WTC11 (cell line): ENCODE measurements around the gene NGF. TPM values are rescaled to one million over a fixed set of nuclear protein-coding genes. Genes with fewer than 3 reads are reported as not detected.

Source experiments
- ATAC-seq: fragments of 200-7000 bp; cut with Tn5 transposase; 2 replicates; pipeline ENCODE4 v1.10.0; 2021; ENCODE audit warnings: mild to moderate bottlenecking, moderate library complexity
- CTCF ChIA-PET: fragments of 300-600 bp; sonication (Branson Sonifier 250); formaldehyde crosslinking; loops from one replicate; lab custom pipeline; 2021; ENCODE audit warnings: antibody characterized with exemption; lab: Charles Lee
- POLR2A ChIA-PET: fragments of 350-600 bp; sonication (Branson Sonifier 250); formaldehyde crosslinking; loops from one replicate; lab custom pipeline; 2021; ENCODE audit warnings: antibody characterized with exemption; lab: Charles Lee
- DNase-seq: peaks from one replicate; pipeline ENCODE4 v3.0.0; 2021; ENCODE audit warnings: low spot score
- H3K27ac Mint-ChIP-seq: 2 replicates; pipeline ENCODE4 v1.8.0; 2021; ENCODE audit warnings: mixed read lengths
- H3K27me3 Mint-ChIP-seq: 2 replicates; pipeline ENCODE4 v1.8.0; 2021; ENCODE audit warnings: low read depth, mild to moderate bottlenecking, moderate library complexity, mixed read lengths
- H3K36me3 Mint-ChIP-seq: 2 replicates; pipeline ENCODE4 v1.8.0; 2021; ENCODE audit warnings: mixed read lengths
- H3K4me1 Mint-ChIP-seq: 2 replicates; pipeline ENCODE4 v1.8.0; 2022; ENCODE audit warnings: mixed read lengths
- H3K4me3 Mint-ChIP-seq: 2 replicates; pipeline ENCODE4 v1.8.0; 2021; ENCODE audit warnings: mild to moderate bottlenecking, moderate library complexity, mixed read lengths
- H3K9me3 Mint-ChIP-seq: 2 replicates; pipeline ENCODE4 v1.8.0; 2021; ENCODE audit warnings: mixed read lengths
- ARID4B ChIP-seq: sonication (generic); formaldehyde crosslinking; IDR thresholded peaks from 2 replicates; pipeline ENCODE4 v1.8.0; 2023; ENCODE audit warnings: missing genetic modification reagents, mild to moderate bottlenecking, borderline replicate concordance
- ATF3 ChIP-seq: sonication (generic); formaldehyde crosslinking; conservative IDR thresholded peaks from 2 replicates; pipeline ENCODE4 v1.8.1; 2022; ENCODE audit warnings: mild to moderate bottlenecking, missing genetic modification reagents
- CREM ChIP-seq: sonication (generic); formaldehyde crosslinking; IDR thresholded peaks from 2 replicates; pipeline ENCODE4 v1.8.1; 2022; ENCODE audit warnings: mild to moderate bottlenecking, missing genetic modification reagents, moderate library complexity
- FOXP4 ChIP-seq: sonication (generic); formaldehyde crosslinking; IDR thresholded peaks from 2 replicates; pipeline ENCODE4 v1.8.0; 2022; ENCODE audit warnings: mild to moderate bottlenecking, missing genetic modification reagents
- GABPB1 ChIP-seq: sonication (generic); formaldehyde crosslinking; IDR thresholded peaks from 2 replicates; pipeline ENCODE4 v1.8.1; 2023; ENCODE audit warnings: mild to moderate bottlenecking, missing genetic modification reagents
- IRF1 ChIP-seq: sonication (generic); formaldehyde crosslinking; IDR thresholded peaks from 2 replicates; pipeline ENCODE4 v1.8.0; 2023; ENCODE audit warnings: missing genetic modification reagents
- MYBL2 ChIP-seq: sonication (generic); formaldehyde crosslinking; IDR thresholded peaks from 2 replicates; pipeline ENCODE4 v1.8.1; 2023; ENCODE audit warnings: mild to moderate bottlenecking, moderate library complexity, missing genetic modification reagents
- NFATC4 ChIP-seq: fragments of 250-450 bp; sonication (Bioruptor Pico); IDR thresholded peaks from 2 replicates; pipeline ENCODE4 v1.9.0; 2021; ENCODE audit warnings: mild to moderate bottlenecking
- NFYB ChIP-seq: sonication (generic); formaldehyde crosslinking; conservative IDR thresholded peaks from 2 replicates; pipeline ENCODE4 v1.8.0; 2022; ENCODE audit warnings: low read depth, missing genetic modification reagents
- SMAD3 ChIP-seq: sonication (generic); formaldehyde crosslinking; IDR thresholded peaks from 2 replicates; pipeline ENCODE4 v1.8.0; 2022; ENCODE audit warnings: missing genetic modification reagents, mild to moderate bottlenecking, borderline replicate concordance
- ZNF138 ChIP-seq: sonication (generic); formaldehyde crosslinking; conservative IDR thresholded peaks from 2 replicates; pipeline ENCODE4 v1.8.1; 2022; ENCODE audit warnings: mild to moderate bottlenecking, moderate library complexity, missing genetic modification reagents
- ZNF219 ChIP-seq: sonication (generic); formaldehyde crosslinking; IDR thresholded peaks from 2 replicates; pipeline ENCODE4 v1.8.0; 2023; ENCODE audit warnings: missing genetic modification reagents, mild to moderate bottlenecking, borderline replicate concordance
- ZNF232 ChIP-seq: sonication (generic); formaldehyde crosslinking; IDR thresholded peaks from 2 replicates; pipeline ENCODE4 v1.8.0; 2022; ENCODE audit warnings: mild to moderate bottlenecking, missing genetic modification reagents
- ZNF263 ChIP-seq: sonication (generic); formaldehyde crosslinking; IDR thresholded peaks from 2 replicates; pipeline ENCODE4 v1.8.1; 2022; ENCODE audit warnings: low read depth, mild to moderate bottlenecking, moderate library complexity, missing genetic modification reagents
- ZNF317 ChIP-seq: sonication (generic); formaldehyde crosslinking; IDR thresholded peaks from 2 replicates; pipeline ENCODE4 v1.8.1; 2023; ENCODE audit warnings: low read depth, mild to moderate bottlenecking, moderate library complexity, missing genetic modification reagents, borderline replicate concordance
- ZNF532 ChIP-seq: fragments of 250-450 bp; sonication (Bioruptor Pico); IDR thresholded peaks from 2 replicates; pipeline ENCODE4 v1.9.0; 2021; ENCODE audit warnings: mild to moderate bottlenecking, borderline replicate concordance
- total RNA-seq: library from RNA; stranded (reverse); gene quantifications from 3 replicates; pipeline ENCODE4 v1.2.3, GENCODE V29; 2021

The NGF gene
- total RNA-seq, 1 experiment from 2014 or later, result 0.55 TPM

GRCh38 chr1:115324649-115325420 is 13.2 kb downstream of the NGF start:
- no peak overlapping the region for H3K27ac Mint-ChIP-seq
- no peaks in the 10 kb centered on the region for H3K27me3 Mint-ChIP-seq
- CTCF ChIA-PET, result no interaction called here

More at GRCh38 chr1:115324649-115325420, 13.2 kb downstream of the NGF start:
- H3K9me3 Mint-ChIP-seq, result no peaks in the 10 kb centered on the region
- H3K4me1 Mint-ChIP-seq, result peaks cover 17% of the 10 kb centered on the region
- TF ChIP-seq GABPB1 (CRISPR knock-in tag) (no peak), ZNF138 (no peak), FOXP4 (CRISPR knock-in tag) (no peak), ZNF263 (CRISPR knock-in tag) (no peak), NFATC4 (CRISPR knock-in tag) (no peak), ZNF232 (CRISPR knock-in tag) (no peak), NFYB (CRISPR knock-in tag) (no peak), ZNF219 (CRISPR knock-in tag) (no peak), ARID4B (CRISPR knock-in tag) (no peak), ZNF317 (no peak), MYBL2 (CRISPR knock-in tag) (no peak), ATF3 (no peak), ZNF532 (CRISPR knock-in tag) (no peak), IRF1 (no peak), CREM (CRISPR knock-in tag) (no peak), SMAD3 (CRISPR knock-in tag) (no peak)
- TF ChIP-seq, all 79 proteins: peak for 0
- no peak overlapping the region for H3K4me3 Mint-ChIP-seq
- no peaks in the 10 kb centered on the region for H3K36me3 Mint-ChIP-seq
- DNase-seq, result no peak
- POLR2A ChIA-PET, result no interaction called here
- ATAC-seq, result no peak
